Calu3 (cell line): ENCODE measurements around the gene PSMD11. TPM values are rescaled to one million over a fixed set of nuclear protein-coding genes. Genes with fewer than 3 reads are reported as not detected.

Experiments
- BruUV-seq: library from RNA; stranded (reverse); fragments of 400-500 nt; replicated peaks from 2 replicates; lab custom pipeline; 2021; lab: Mats Ljungman, UMichigan
- CTCF ChIA-PET: fragments of 300-600 bp; sonication (Branson Sonifier 250); formaldehyde crosslinking; loops from one replicate; lab custom pipeline; 2022; ENCODE audit warnings: antibody characterized with exemption; lab: Charles Lee
- DNase-seq: peaks from one replicate; pipeline ENCODE4 v3.0.0; 2022
- H3K27ac Mint-ChIP-seq: one replicate; pipeline ENCODE4 v1.8.0; 2022; ENCODE audit warnings: mixed read lengths; ENCODE audit not compliant: unreplicated experiment
- H3K27me3 Mint-ChIP-seq: one replicate; pipeline ENCODE4 v1.8.0; 2022; ENCODE audit warnings: mixed read lengths; ENCODE audit not compliant: unreplicated experiment
- H3K36me3 Mint-ChIP-seq: one replicate; pipeline ENCODE4 v1.8.0; 2022; ENCODE audit warnings: mild to moderate bottlenecking, moderate library complexity, mixed read lengths; ENCODE audit not compliant: insufficient read depth, unreplicated experiment
- H3K4me1 Mint-ChIP-seq: one replicate; pipeline ENCODE4 v1.8.0; 2022; ENCODE audit warnings: mild to moderate bottlenecking, low read depth, mixed read lengths; ENCODE audit not compliant: unreplicated experiment
- H3K4me3 Mint-ChIP-seq: one replicate; pipeline ENCODE4 v1.8.0; 2022; ENCODE audit warnings: mild to moderate bottlenecking, low read depth, moderate library complexity, mixed read lengths; ENCODE audit not compliant: unreplicated experiment
- H3K9me3 Mint-ChIP-seq: one replicate; pipeline ENCODE4 v1.8.0; 2022; ENCODE audit warnings: low read depth, mixed read lengths; ENCODE audit not compliant: unreplicated experiment
- intact Hi-C: fragments of 100-400 bp; cut with micrococcal nuclease; formaldehyde crosslinking; loops from one replicate; pipeline ENCODE4 v1.10.0; 2022; ENCODE audit not compliant: unreplicated experiment
- total RNA-seq: library from RNA; stranded (reverse); gene quantifications from 2 replicates; pipeline ENCODE4 v1.2.3, GENCODE V29; 2022
- TF ChIP-seq, protein P1 (sequence below): fragments of 200-600 bp; IDR thresholded peaks from one replicate; pipeline ENCODE4 v1.8.0; 2022; ENCODE audit warnings: antibody characterized with exemption; ENCODE audit not compliant: unreplicated experiment

Gene PSMD11
- total RNA-seq, 1 experiment from 2014 or later = 167 TPM

DNA sequence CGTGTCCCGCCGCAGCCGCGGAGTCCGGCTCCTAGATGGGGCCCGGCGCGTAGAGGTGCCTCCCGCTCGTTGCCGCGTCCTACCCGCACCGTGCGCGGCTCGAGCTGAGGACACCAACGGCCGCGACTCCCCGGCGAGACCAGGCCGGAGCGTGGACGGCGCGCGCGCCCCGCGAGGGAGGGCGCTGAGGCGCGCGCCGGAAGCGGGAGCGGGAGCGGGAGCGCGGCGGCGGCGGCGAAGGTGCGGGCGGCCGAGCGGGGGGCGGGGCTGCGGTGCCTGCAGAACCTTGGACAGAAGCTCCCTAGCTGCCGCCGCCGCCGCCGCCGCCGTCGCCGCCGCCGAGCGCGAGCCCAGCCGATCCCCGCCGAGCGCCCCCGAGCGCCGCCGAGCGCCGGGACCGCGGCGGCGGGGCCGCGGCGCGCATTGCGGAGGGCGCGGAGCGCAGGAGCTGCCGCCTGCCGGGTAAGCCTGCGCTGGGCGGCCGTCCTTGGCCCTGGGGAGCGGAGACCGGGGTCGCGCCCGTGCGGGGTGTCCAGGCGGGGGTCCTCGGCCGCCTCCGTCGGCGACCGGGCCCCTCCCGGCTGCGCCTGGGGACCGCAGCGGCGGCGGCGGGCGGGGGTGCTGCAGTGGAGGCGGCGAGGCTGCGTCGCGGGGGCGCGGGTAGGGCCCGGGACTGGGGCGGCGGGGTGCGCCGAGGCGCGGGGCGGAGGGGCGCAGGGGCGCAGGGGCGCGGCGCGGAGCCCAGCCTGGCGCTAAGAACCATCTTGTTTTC is 42.6 kb downstream of the PSMD11 start, which contains the start of gene CDK5R1:
Gene CDK5R1 (plus strand): TSS at position 293 of the 772 bp plus-strand sequence. CDS start 628 bp downstream, outside the sequence.
- peaks cover 17% of the 10 kb centered on the region for H3K4me1 Mint-ChIP-seq
- TF ChIP-seq, protein P1, sequence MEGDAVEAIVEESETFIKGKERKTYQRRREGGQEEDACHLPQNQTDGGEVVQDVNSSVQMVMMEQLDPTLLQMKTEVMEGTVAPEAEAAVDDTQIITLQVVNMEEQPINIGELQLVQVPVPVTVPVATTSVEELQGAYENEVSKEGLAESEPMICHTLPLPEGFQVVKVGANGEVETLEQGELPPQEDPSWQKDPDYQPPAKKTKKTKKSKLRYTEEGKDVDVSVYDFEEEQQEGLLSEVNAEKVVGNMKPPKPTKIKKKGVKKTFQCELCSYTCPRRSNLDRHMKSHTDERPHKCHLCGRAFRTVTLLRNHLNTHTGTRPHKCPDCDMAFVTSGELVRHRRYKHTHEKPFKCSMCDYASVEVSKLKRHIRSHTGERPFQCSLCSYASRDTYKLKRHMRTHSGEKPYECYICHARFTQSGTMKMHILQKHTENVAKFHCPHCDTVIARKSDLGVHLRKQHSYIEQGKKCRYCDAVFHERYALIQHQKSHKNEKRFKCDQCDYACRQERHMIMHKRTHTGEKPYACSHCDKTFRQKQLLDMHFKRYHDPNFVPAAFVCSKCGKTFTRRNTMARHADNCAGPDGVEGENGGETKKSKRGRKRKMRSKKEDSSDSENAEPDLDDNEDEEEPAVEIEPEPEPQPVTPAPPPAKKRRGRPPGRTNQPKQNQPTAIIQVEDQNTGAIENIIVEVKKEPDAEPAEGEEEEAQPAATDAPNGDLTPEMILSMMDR = no peak
- H3K27ac Mint-ChIP-seq = peak within 1 kb of the TSS; percentile 60
- CTCF ChIA-PET = interaction anchor here (0.7 to 1.7 kb wide), 3 partner anchors 24 to 172 kb away, joined by 3 to 4 read pairs (median 4); partner anchors contain the start of gene PSMD11
- peak within 1 kb of the TSS; percentile 76 for H3K4me3 Mint-ChIP-seq
- BruUV-seq = no TSS peak
- H3K27me3 Mint-ChIP-seq = no peaks in the 10 kb centered on the region
- intact Hi-C loops = no loop called here
- H3K9me3 Mint-ChIP-seq = no peaks in the 10 kb centered on the region
- DNase-seq = peak; percentile 81
- H3K36me3 Mint-ChIP-seq = peaks cover 46% of the 10 kb centered on the region

DNA sequence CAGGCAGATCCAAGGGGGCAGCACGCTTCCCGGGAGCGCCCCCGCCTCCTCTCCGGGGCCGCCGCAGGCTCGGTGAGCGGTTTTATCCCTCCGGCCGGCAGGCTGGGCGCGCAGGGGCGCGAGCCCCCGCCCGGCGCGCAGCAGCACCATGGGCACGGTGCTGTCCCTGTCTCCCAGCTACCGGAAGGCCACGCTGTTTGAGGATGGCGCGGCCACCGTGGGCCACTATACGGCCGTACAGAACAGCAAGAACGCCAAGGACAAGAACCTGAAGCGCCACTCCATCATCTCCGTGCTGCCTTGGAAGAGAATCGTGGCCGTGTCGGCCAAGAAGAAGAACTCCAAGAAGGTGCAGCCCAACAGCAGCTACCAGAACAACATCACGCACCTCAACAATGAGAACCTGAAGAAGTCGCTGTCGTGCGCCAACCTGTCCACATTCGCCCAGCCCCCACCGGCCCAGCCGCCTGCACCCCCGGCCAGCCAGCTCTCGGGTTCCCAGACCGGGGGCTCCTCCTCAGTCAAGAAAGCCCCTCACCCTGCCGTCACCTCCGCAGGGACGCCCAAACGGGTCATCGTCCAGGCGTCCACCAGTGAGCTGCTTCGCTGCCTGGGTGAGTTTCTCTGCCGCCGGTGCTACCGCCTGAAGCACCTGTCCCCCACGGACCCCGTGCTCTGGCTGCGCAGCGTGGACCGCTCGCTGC is 43.3 kb downstream of the PSMD11 start:
- peaks cover 17% of the 10 kb centered on the region for H3K4me1 Mint-ChIP-seq
- peak overlapping the region; percentile 52 for H3K27ac Mint-ChIP-seq
- TF ChIP-seq, protein P1 = no peak
- no peaks in the 10 kb centered on the region for H3K9me3 Mint-ChIP-seq
- peaks cover 39% of the 10 kb centered on the region for H3K36me3 Mint-ChIP-seq
- intact Hi-C loops = no loop called here
- BruUV-seq = TSS peak; percentile 18
- DNase-seq = no peak
- CTCF ChIA-PET = interaction anchor here (0.7 to 1.7 kb wide), 4 partner anchors 25 to 172 kb away, joined by 3 to 4 read pairs (median 4); partner anchors contain the start of gene PSMD11
- peak overlapping the region; percentile 76 for H3K4me3 Mint-ChIP-seq
- H3K27me3 Mint-ChIP-seq = no peaks in the 10 kb centered on the region

DNA sequence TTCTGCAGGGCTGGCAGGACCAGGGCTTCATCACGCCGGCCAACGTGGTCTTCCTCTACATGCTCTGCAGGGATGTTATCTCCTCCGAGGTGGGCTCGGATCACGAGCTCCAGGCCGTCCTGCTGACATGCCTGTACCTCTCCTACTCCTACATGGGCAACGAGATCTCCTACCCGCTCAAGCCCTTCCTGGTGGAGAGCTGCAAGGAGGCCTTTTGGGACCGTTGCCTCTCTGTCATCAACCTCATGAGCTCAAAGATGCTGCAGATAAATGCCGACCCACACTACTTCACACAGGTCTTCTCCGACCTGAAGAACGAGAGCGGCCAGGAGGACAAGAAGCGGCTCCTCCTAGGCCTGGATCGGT is 43.9 kb downstream of the PSMD11 start:
- H3K4me3 Mint-ChIP-seq = peak overlapping the region; percentile 76
- H3K27ac Mint-ChIP-seq = peak overlapping the region; percentile 52
- H3K36me3 Mint-ChIP-seq = peaks cover 39% of the 10 kb centered on the region
- intact Hi-C loops = no loop called here
- no peak for DNase-seq
- TF ChIP-seq, protein P1 = no peak
- H3K4me1 Mint-ChIP-seq = peaks cover 17% of the 10 kb centered on the region
- no peaks in the 10 kb centered on the region for H3K27me3 Mint-ChIP-seq
- H3K9me3 Mint-ChIP-seq = no peaks in the 10 kb centered on the region
- CTCF ChIA-PET = interaction anchor here (1.1 kb wide), 1 partner anchor 44 kb away, joined by 4 read pairs; the partner anchor contains the start of gene PSMD11
- no TSS peak for BruUV-seq

DNA sequence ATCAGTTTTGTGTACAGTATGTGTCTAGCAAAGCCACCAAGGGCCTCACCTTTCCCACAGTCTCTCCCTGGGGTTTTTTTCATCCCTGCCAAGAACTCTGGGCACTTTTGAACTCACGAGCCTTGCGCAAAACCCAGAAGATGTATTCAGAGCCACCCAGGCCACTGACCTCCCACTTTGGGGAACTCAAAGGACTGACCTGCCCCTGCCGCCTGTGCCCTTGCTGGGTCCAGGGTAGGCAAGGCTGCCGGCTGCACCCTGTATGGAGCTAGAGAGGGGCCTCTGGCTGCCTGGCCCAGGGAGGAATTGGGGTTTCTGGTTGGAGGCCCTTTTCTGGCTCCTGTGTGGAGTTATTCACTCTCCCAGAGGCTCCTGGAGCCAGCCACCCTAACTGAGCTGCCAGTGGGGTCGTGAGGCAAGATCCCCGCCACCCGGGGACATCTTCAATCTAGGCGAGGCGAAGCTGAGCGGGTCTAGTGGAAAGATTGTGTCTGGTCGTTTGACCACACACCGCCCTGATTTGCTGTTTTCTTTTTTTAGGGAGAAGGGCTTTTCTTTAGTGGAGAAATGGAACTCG is 44.4 kb downstream of the PSMD11 start:
- no peak overlapping the region for H3K27ac Mint-ChIP-seq
- CTCF ChIA-PET = interaction anchor here (1.1 kb wide), 1 partner anchor 44 kb away, joined by 4 read pairs; the partner anchor contains the start of gene PSMD11
- no peak for DNase-seq
- intact Hi-C loops = no loop called here
- peak overlapping the region; percentile 76 for H3K4me3 Mint-ChIP-seq
- H3K9me3 Mint-ChIP-seq = no peaks in the 10 kb centered on the region
- H3K4me1 Mint-ChIP-seq = peaks cover 17% of the 10 kb centered on the region
- BruUV-seq = no TSS peak
- no peaks in the 10 kb centered on the region for H3K27me3 Mint-ChIP-seq
- peaks cover 34% of the 10 kb centered on the region for H3K36me3 Mint-ChIP-seq
- TF ChIP-seq, protein P1 = no peak
